GM18505 (cell line): ENCODE data around the gene IMPG2.
"Not testable (repeated sequence)": the region's sequence is repeated elsewhere in the genome, so short reads cannot be mapped to it uniquely, and the experiment has no call there.

Source experiments
- ATAC-seq: cut with Tn5 transposase; IDR thresholded peaks from one replicate; pipeline ENCODE4 v1.9.1; 2021; ENCODE audit not compliant: unreplicated experiment
- POLR2A ChIP-seq: IDR thresholded peaks from 4 replicates; pipeline ENCODE4 v1.6.1; 2011; ENCODE audit warnings: borderline replicate concordance; ENCODE audit not compliant: insufficient read depth, insufficient read length; ENCODE audit errors: extremely low read depth

IMPG2 gene

GRCh38 chr3:101320475-101320874, at the start of gene IMPG2:
IMPG2 (minus strand) TSS chr3:101320575; CDS start chr3:101320372, 203 bp downstream.
- no peak for TF ChIP-seq POLR2A
- ATAC-seq: no peak

GRCh38 chr3:101362406-101362805, 42.0 kb upstream of the IMPG2 start:
- ATAC-seq: no peak
- no peak for TF ChIP-seq POLR2A

GRCh38 chr3:101351829-101352228, 31.5 kb upstream of the IMPG2 start:
- TF ChIP-seq POLR2A: no peak
- no peak for ATAC-seq

- TF ChIP-seq POLR2A: no peak
- no peak for ATAC-seq
Observed at GRCh38 chr3:101340591-101340990, 20.2 kb upstream of the IMPG2 start.

GRCh38 chr3:101333883-101334282, 13.5 kb upstream of the IMPG2 start:
- TF ChIP-seq POLR2A: no peak
- ATAC-seq: no peak

GRCh38 chr3:101329016-101329673, 8.8 kb upstream of the IMPG2 start:
- no peak for ATAC-seq
- no peak for TF ChIP-seq POLR2A

- ATAC-seq: no peak
- no peak for TF ChIP-seq POLR2A
Observed at GRCh38 chr3:101325393-101326134, 5.2 kb upstream of the IMPG2 start.

- TF ChIP-seq POLR2A: no peak
- no peak for ATAC-seq
Observed at GRCh38 chr3:101319531-101319930, 844 bp downstream of the IMPG2 start.

- no peak for TF ChIP-seq POLR2A
- ATAC-seq: no peak
Observed at GRCh38 chr3:101312545-101312944, 7.8 kb downstream of the IMPG2 start.

GRCh38 chr3:101311676-101312075, 8.7 kb downstream of the IMPG2 start:
- no peak for ATAC-seq
- no peak for TF ChIP-seq POLR2A

- TF ChIP-seq POLR2A: no peak
- no peak for ATAC-seq
Observed at GRCh38 chr3:101310978-101311375, 9.4 kb downstream of the IMPG2 start.

- ATAC-seq: not testable (repeated sequence)
Observed at GRCh38 chr3:101308147-101308772, 12.1 kb downstream of the IMPG2 start.

GRCh38 chr3:101303836-101304235, 16.5 kb downstream of the IMPG2 start:
- ATAC-seq: no peak

More at GRCh38 chr3:101303836-101304235, 16.5 kb downstream of the IMPG2 start:
- TF ChIP-seq POLR2A: no peak
